ENCODE data around the gene NKX2-4.

NKX2-4 gene

DNA sequence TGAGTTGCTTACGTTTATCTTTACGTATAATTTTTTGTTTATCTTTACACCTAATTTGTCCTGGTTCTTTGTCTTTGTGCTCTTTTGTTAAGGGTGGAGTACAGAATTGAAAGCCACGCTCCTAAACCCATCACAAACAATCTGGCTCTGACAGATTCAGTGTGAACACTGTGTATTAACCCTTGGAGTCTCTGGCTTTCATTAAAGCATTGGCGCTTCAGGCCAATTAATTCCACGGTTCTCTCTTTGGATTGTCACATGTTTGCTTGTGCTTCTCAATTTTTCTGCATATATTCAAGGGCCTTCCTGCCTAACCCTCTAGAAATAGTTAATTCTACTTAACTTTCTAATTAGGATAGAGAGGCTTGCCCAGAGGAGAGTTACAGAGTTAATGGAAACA lies 38.6 kb downstream of the NKX2-4 start:
- DNase-seq, result no peak

GRCh38 chr20:21357844-21358243 lies 39.5 kb downstream of the NKX2-4 start:
- no peak for DNase-seq

GRCh38 chr20:21356386-21356785 lies 40.9 kb downstream of the NKX2-4 start:
- no peak for DNase-seq

- DNase-seq, result no peak
These were observed 41.3 kb downstream of the NKX2-4 start for GRCh38 chr20:21355981-21356380.

- DNase-seq, result no peak
These were observed 44.1 kb downstream of the NKX2-4 start for GRCh38 chr20:21353236-21353635.

GRCh38 chr20:21352703-21353102 lies 44.6 kb downstream of the NKX2-4 start:
- DNase-seq, result no peak

Measured in femur (tissue), 1 donor.